ENCODE measurements around the gene CLC.
"Not testable (repeated sequence)": the region's sequence is repeated elsewhere in the genome, so short reads cannot be mapped to it uniquely, and the experiment has no call there.

CLC gene

GRCh38 chr19:39727070-39727800 lies 10.6 kb downstream of the CLC start:
- FAIRE-seq, result no peak

DNA sequence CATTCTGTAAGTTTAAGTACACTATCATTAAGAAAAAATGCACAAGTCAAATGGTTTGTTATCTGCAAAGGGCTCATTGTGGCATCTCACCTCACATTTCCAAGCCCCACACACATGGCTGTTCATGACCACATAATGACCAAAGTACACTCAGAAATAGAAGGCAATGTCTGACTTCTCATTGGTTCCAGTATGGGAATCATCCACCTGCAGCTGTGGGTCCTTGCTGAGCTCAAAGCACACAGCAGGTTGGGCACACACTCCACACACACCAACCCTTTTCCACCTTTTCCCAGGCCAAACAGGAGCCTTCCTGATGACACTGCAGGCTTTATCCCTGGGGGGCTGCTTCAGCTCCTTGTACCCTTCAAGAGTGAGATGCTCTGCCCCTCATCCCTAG lies 11.8 kb downstream of the CLC start:
- no peak for FAIRE-seq

DNA sequence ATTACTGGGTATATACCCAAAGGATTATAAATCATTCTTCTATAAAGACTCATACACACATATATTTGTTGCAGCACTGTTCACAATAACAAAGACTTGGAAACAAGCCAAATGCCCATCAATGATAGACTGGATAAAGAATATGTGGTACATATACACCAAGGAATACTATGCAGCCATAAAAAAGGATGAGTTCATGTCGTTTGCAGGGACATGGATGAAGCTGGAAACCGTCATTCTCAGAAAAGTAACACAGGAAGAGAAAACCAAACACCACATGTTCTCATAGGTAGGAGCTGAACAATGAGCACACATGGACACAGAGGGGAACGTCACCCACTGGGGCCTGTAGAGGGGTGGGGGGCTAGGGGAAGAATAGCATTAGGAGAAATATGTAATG lies 17.7 kb downstream of the CLC start:
- FAIRE-seq, result not testable (repeated sequence)

GRCh38 chr19:39710333-39710890 lies 27.4 kb downstream of the CLC start:
- FAIRE-seq, result no peak

- no peak for FAIRE-seq
Observed at GRCh38 chr19:39709026-39709872, 28.6 kb downstream of the CLC start.

GRCh38 chr19:39708594-39708993 lies 29.2 kb downstream of the CLC start:
- FAIRE-seq, result no peak

GRCh38 chr19:39705578-39706188 lies 32.1 kb downstream of the CLC start:
- FAIRE-seq, result no peak

DNA sequence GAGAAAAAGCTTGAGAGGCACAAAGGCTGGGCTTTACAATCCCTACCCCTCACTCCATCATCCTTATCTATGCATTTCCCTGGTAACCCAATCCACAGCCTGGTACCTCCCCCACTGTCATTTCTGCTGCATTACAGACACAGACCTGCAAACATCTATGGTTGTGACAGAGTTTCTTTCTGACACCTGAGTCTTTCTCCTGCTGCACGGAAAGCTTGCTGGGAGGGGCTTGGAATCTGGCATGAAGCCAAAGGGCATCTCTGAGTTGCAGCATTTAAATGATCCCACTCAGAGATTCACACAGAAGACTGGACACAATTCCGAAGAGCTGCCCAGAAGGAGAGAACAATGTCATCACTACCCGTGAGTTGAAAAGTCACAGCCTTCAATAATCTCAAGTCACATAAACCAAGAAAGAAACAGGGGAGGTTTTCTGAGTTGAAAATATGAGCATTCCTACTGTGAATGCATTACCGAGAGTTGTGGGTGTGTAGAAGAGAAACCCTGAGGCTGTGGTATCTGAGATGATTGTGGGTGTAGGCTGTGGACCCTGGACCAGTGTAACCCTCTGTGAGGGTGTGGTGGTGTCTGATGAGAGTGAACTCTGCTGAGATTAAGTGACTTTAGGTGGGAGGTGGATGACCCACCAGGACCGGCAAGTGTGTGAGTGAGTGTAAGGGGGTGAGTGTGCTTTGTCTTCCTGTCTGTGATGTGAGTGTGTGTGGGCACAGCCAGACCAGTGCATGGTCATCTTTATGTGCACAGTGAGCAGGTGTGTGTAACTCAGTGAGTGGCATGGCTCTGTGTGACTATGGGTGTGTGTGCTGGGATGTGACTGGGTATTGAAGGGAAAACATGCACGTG lies 33.4 kb downstream of the CLC start, which contains the start of gene LGALS14:
Gene LGALS14 (plus strand): TSS at position 301 of the 864 bp plus-strand sequence. CDS start 48 bp downstream, at position 349.
- FAIRE-seq, result no peak

DNA sequence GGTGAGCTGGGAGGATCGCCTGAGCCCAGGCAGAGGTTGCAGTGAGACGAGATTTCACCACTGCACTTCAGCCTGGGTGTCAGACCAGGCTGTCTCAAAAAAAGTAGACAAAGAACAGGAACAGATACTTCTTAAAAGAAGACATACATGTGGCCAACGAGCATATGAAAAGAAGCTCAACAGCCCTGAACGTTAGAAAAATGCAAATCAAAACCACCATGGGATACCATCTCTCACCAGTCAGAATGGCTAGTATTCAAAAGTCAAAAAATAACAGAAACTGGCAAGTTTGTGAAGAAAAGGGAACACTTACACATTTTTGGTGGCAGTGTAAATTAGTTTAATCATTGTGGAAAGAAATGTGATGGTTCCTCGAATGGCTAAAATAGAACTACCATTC lies 36.5 kb downstream of the CLC start:
- no peak for FAIRE-seq

- no peak for FAIRE-seq
Observed at GRCh38 chr19:39698535-39698934, 39.3 kb downstream of the CLC start.

DNA sequence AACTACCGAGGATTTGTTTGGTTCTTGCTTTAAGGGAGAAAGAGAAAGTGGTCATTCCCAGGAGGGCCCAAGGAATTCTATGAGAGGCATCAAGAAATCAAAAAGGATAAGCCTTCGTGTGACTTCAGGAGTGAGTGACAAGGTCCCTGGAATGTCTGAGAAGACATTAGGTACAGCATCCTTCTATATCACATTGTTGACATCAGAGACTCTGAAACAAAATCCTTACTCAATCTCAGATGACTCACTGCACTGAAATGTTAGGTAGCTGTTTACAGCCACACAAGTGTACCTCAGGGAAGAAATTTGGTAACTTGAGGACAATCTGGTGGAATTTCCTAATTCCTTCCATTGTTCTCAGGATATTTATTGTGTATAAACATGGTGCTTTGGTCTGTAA lies 41.4 kb downstream of the CLC start:
- no peak for FAIRE-seq

DNA sequence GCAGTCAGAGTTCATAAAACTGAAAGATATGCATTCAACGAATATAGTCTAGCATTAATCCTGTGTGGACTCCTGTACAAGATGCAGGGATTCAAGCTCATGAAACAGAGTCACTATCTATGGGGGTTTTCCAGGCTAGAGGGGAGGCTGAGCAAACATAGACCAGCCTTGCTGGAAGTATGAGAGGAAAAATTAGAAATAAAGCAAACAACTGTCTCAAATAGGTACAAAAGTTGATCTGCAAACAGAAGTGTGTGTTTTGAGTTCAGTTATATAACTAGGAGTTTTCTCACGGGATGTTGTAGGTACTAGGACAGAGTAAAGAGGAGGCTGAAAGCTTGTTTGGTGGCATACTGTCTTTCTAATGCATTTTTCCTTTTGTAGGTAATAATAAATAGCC lies 42.1 kb downstream of the CLC start:
- FAIRE-seq, result no peak

DNA sequence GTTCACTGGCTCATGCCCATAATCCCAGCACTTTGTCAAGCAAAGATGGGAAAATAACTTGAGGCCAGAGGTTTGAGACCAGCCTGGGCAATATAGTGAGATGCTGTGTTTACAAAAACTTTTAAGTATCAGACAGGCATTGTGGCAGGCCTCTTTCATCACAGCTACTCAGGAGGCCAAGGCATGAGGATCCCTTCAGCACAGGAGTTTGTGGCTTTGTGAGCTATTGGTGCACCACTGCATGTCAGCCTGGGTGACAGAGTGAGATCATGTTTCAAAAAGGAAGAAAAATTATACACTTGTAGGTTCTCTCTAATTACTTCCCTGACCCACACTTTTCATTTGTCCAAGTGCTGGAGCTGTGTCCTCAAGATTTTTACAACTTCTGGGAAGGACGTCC lies 45.0 kb downstream of the CLC start:
- FAIRE-seq, result no peak

DNA sequence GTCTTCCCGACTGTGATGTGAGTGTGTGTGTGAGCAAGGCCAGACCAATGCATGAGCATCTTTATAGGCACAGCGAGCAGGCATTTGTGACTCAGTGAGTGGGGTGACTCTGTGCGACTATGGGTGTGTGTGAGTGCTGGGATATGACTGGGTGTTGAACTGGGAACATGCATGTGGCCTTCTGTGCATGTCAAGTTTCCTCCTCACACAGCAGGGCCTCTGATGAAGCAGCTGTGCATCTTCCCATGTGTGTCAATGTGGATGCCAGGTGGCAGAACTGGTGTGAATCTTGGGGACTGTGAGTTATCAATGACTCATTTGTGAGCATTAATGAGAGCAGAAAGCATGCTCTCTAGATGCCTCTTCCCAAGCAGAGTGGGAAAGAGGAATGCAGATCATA lies 45.7 kb downstream of the CLC start:
- FAIRE-seq, result no peak

DNA sequence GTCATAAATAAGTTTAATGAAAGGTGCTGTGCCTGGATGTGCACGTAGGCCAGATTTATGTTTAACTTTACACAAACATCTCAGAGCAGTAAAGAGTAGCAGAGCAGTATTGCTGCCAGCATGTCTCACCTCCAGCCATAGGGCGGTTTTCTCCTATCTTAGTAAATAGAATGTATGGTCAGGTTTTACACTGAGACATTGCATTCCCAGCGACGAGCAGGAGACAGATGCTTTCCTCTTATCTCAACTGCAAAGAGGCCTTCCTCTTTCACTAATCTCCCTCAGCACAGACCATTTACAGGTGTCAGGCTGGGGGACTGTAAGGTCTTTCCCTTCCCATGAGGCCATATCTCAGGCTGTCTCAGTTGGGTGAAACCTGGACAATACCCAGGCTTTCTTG lies 49.2 kb downstream of the CLC start:
- FAIRE-seq, result not testable (repeated sequence)

DNA sequence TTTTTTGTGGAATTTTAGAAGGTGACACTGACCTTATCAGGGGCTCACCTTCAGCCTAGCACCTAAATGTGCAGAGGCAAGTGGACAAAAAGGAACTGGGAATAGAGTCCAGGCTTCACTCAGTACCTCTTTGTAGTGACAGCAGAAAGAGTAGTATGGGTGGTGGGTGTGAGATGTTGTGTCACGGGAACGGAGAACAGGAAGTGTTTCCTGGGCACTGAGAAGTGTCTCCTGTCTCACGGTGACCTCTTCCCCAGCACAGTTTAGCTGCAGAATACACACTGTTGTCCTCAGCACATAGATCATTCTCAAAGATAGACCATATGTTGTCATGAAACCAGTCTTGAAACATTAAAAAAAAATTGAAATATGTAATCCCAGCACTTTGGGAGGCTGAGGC lies 51.1 kb downstream of the CLC start:
- no peak for FAIRE-seq

- no peak for FAIRE-seq
Observed at GRCh38 chr19:39684267-39684666, 53.6 kb downstream of the CLC start.

GRCh38 chr19:39681416-39681815 lies 56.4 kb downstream of the CLC start:
- FAIRE-seq, result no peak

All from A204.1 (cell line).